ENCODE data around the gene WDR20. TPM values are rescaled to one million over a fixed set of nuclear protein-coding genes. Genes with fewer than 3 reads are reported as not detected.
"Not testable (repeated sequence)": the region's sequence is repeated elsewhere in the genome, so short reads cannot be mapped to it uniquely, and the experiment has no call there.

Gene WDR20
- total RNA-seq, 3 donors from 2014 or later = 19.5 to 42.0 (median 24.6) TPM

- H3K27ac ChIP-seq = no peak overlapping the region
- intact Hi-C loops (cut with DNase I; ENCODE audit: low total_unique reads) = no loop called here
- no peak overlapping the region for H3K4me3 ChIP-seq
- no peaks in the 10 kb centered on the region for H3K27me3 ChIP-seq
- H3K4me1 ChIP-seq = no peaks in the 10 kb centered on the region
- no peak for TF ChIP-seq CTCF (IDR thresholded peaks at IDR 0.05)
- TF ChIP-seq POLR2A (IDR thresholded peaks at IDR 0.05) = no peak
- TF ChIP-seq POLR2AphosphoS5 (IDR thresholded peaks at IDR 0.05) = no peak
- no peaks in the 10 kb centered on the region for H3K36me3 ChIP-seq
- DNase-seq (ENCODE audit: low spot score in 2 of 2) = no peak
- no peaks in the 10 kb centered on the region for H3K9me3 ChIP-seq
Measured at GRCh38 chr14:102103062-102103695, 36.5 kb upstream of the WDR20 start.

GRCh38 chr14:102105369-102105768 lies 34.3 kb upstream of the WDR20 start:
- H3K27ac ChIP-seq = no peak overlapping the region
- no peaks in the 10 kb centered on the region for H3K27me3 ChIP-seq
- no peaks in the 10 kb centered on the region for H3K4me1 ChIP-seq
- intact Hi-C loops (cut with DNase I; ENCODE audit: low total_unique reads) = no loop called here
- no peaks in the 10 kb centered on the region for H3K36me3 ChIP-seq
- H3K9me3 ChIP-seq = no peaks in the 10 kb centered on the region
- no peak overlapping the region for H3K4me3 ChIP-seq
- no peak for DNase-seq (ENCODE audit: low spot score in 2 of 2)
- no peak for TF ChIP-seq POLR2A (IDR thresholded peaks at IDR 0.05)
- no peak for TF ChIP-seq POLR2AphosphoS5 (IDR thresholded peaks at IDR 0.05)
- no peak for TF ChIP-seq CTCF (IDR thresholded peaks at IDR 0.05)

- DNase-seq (ENCODE audit: low spot score in 2 of 2); H3K4me1 ChIP-seq; H3K27ac ChIP-seq; intact Hi-C loops (cut with DNase I; ENCODE audit: low total_unique reads); H3K36me3 ChIP-seq; H3K27me3 ChIP-seq; H3K9me3 ChIP-seq; H3K4me3 ChIP-seq: not testable (repeated sequence)
Measured at GRCh38 chr14:102109332-102109731, 30.4 kb upstream of the WDR20 start.

- no peak overlapping the region for H3K4me3 ChIP-seq
- DNase-seq (ENCODE audit: low spot score in 2 of 2) = no peak
- H3K9me3 ChIP-seq = no peaks in the 10 kb centered on the region
- no peak overlapping the region for H3K27ac ChIP-seq
- no peaks in the 10 kb centered on the region for H3K27me3 ChIP-seq
- TF ChIP-seq CTCF (IDR thresholded peaks at IDR 0.05) (no peak), POLR2AphosphoS5 (IDR thresholded peaks at IDR 0.05) (no peak), POLR2A (IDR thresholded peaks at IDR 0.05) (no peak)
- intact Hi-C loops (cut with DNase I; ENCODE audit: low total_unique reads) = no loop called here
- H3K4me1 ChIP-seq = no peaks in the 10 kb centered on the region
- no peaks in the 10 kb centered on the region for H3K36me3 ChIP-seq
Measured at GRCh38 chr14:102111101-102111500, 28.6 kb upstream of the WDR20 start.

GRCh38 chr14:102116361-102117180 lies 23.1 kb upstream of the WDR20 start:
- intact Hi-C loops (cut with DNase I; ENCODE audit: low total_unique reads) = no loop called here
- Histone ChIP-seq H3K27ac (no peak overlapping the region), H3K27me3 (no peaks in the 10 kb centered on the region), H3K4me3 (no peak overlapping the region), H3K4me1 (no peaks in the 10 kb centered on the region), H3K9me3 (no peaks in the 10 kb centered on the region), H3K36me3 (no peaks in the 10 kb centered on the region)
- TF ChIP-seq POLR2AphosphoS5 (IDR thresholded peaks at IDR 0.05) = no peak
- no peak for DNase-seq (ENCODE audit: low spot score in 2 of 2)

- TF ChIP-seq POLR2AphosphoS5 (IDR thresholded peaks at IDR 0.05) (no peak), CTCF (IDR thresholded peaks at IDR 0.05) (no peak), POLR2A (IDR thresholded peaks at IDR 0.05) (no peak)
- intact Hi-C loops (cut with DNase I; ENCODE audit: low total_unique reads) = no loop called here
- no peaks in the 10 kb centered on the region for H3K27me3 ChIP-seq
- H3K4me3 ChIP-seq = no peak overlapping the region
- H3K9me3 ChIP-seq = no peaks in the 10 kb centered on the region
- DNase-seq (ENCODE audit: low spot score in 2 of 2) = no peak
- no peaks in the 10 kb centered on the region for H3K36me3 ChIP-seq
- H3K27ac ChIP-seq = no peak overlapping the region
- H3K4me1 ChIP-seq = no peaks in the 10 kb centered on the region
Measured at GRCh38 chr14:102117852-102118251, 21.8 kb upstream of the WDR20 start.

Measured in breast epithelium (tissue), 4 donors.